HEK293T (cell line): ENCODE results near the gene TTC21A.
A peak's percentile ranks its signal among the peaks of the same experiment; 100 is the strongest.

ENCODE experiments used
- CTCF ChIA-PET: fragments of 350-600 bp; formaldehyde crosslinking; extraction: SDS; loops from one replicate; lab custom pipeline; 2021; ENCODE audit warnings: antibody characterized with exemption, inconsistent platforms; lab: Yijun Ruan, JAX
- POLR2A ChIA-PET: fragments of 350-600 bp; formaldehyde crosslinking; extraction: SDS; loops from one replicate; lab custom pipeline; 2020; ENCODE audit warnings: antibody characterized with exemption, inconsistent platforms; lab: Yijun Ruan, JAX
- DNase-seq: peaks from one replicate; pipeline ENCODE4 v3.0.0; 2012; ENCODE audit warnings: mixed read lengths; ENCODE audit errors: extremely low spot score
- ARNT ChIP-seq: fragments of 450-650 bp; IDR thresholded peaks from 2 replicates; pipeline ENCODE4 v1.6.1; 2017; ENCODE audit warnings: mild to moderate bottlenecking
- BHLHE40 ChIP-seq: fragments of 450-650 bp; IDR thresholded peaks from 2 replicates; pipeline ENCODE4 v1.6.1; 2016; ENCODE audit warnings: mild to moderate bottlenecking, moderate library complexity, borderline replicate concordance
- CTBP1 ChIP-seq: fragments of 450-650 bp; IDR thresholded peaks from 2 replicates; pipeline ENCODE4 v1.6.1; 2016; ENCODE audit warnings: borderline replicate concordance
- ELF4 ChIP-seq: fragments of 450-650 bp; IDR thresholded peaks from 2 replicates; pipeline ENCODE4 v1.6.1; 2017; ENCODE audit warnings: antibody characterized with exemption
- FOXA1 ChIP-seq: fragments of 450-650 bp; IDR thresholded peaks from 2 replicates; pipeline ENCODE4 v1.6.1; 2016; ENCODE audit warnings: mild to moderate bottlenecking
- FOXK2 ChIP-seq: fragments of 450-650 bp; IDR thresholded peaks from 2 replicates; pipeline ENCODE4 v1.6.1; 2016; ENCODE audit warnings: mild to moderate bottlenecking
- FOXM1 ChIP-seq: fragments of 450-650 bp; IDR thresholded peaks from 2 replicates; pipeline ENCODE4 v1.6.1; 2017; ENCODE audit warnings: mild to moderate bottlenecking, borderline replicate concordance
- HDGF ChIP-seq: fragments of 450-650 bp; IDR thresholded peaks from 2 replicates; pipeline ENCODE4 v1.6.1; 2017; ENCODE audit warnings: antibody characterized with exemption, borderline replicate concordance
- L3MBTL2 ChIP-seq: fragments of 450-650 bp; conservative IDR thresholded peaks from 2 replicates; pipeline ENCODE4 v1.6.1; 2016; ENCODE audit warnings: mild to moderate bottlenecking
- LEF1 ChIP-seq: fragments of 450-650 bp; IDR thresholded peaks from 2 replicates; pipeline ENCODE4 v1.6.1; 2017; ENCODE audit warnings: mild to moderate bottlenecking, borderline replicate concordance
- NFRKB ChIP-seq: fragments of 450-650 bp; IDR thresholded peaks from 2 replicates; pipeline ENCODE4 v1.6.1; 2016; ENCODE audit warnings: mild to moderate bottlenecking, moderate library complexity
- PKNOX1 ChIP-seq: fragments of 450-650 bp; IDR thresholded peaks from 2 replicates; pipeline ENCODE4 v1.6.1; 2016
- SP1 ChIP-seq: fragments of 450-650 bp; IDR thresholded peaks from 2 replicates; pipeline ENCODE4 v1.6.1; 2017
- SUZ12 ChIP-seq: fragments of 450-650 bp; IDR thresholded peaks from 2 replicates; pipeline ENCODE4 v1.6.1; 2016; ENCODE audit warnings: mild to moderate bottlenecking
- TARDBP ChIP-seq: fragments of 450-650 bp; IDR thresholded peaks from 2 replicates; pipeline ENCODE4 v1.6.1; 2016
- ZNF384 ChIP-seq: fragments of 450-650 bp; IDR thresholded peaks from 2 replicates; pipeline ENCODE4 v1.6.1; 2016

Gene TTC21A

GRCh38 chr3:39106851-39107387 lies 561 bp upstream of the TTC21A start:
- POLR2A ChIA-PET, result no interaction called here
- DNase-seq, result peak; percentile 73
- TF ChIP-seq CTBP1 (no peak), LEF1 (no peak), HDGF (no peak)
- CTCF ChIA-PET, result interaction anchor here (1.4 kb wide), 1 partner anchor 181 kb away, joined by 8 read pairs; no protein-coding TSS in a partner anchor

DNA sequence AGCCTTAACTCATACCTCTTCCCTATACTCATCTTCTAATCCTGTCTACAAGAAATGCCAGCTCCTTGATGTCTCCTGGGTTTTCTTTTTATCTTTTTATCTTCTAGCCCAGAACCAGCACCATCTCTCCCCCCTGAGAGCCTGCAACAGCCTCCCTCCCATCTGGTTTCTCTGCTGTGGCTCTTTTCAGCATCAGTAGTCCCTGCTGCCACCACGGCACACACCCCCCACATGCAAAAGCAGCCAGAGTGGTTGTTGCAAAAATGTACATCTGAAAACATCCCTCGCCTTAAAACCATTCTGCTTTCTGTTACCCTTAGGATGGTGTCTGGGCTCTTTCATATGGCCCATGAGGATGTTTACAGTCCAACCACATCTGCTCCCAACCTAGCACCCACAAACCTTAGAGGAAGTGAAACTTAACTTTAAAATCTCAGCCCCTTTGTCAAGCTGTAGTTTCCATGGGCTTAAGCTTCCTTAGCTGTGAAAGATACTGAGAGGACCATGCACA lies 775 bp downstream of the TTC21A start:
- CTCF ChIA-PET, result interaction anchor here (0.6 to 1.4 kb wide), 3 partner anchors 15 to 180 kb away, joined by 4 to 8 read pairs (median 6); no protein-coding TSS in a partner anchor
- POLR2A ChIA-PET, result interaction anchor here (0.6 to 0.7 kb wide), 2 partner anchors 41 to 43 kb away, joined by 3 to 4 read pairs; no protein-coding TSS in a partner anchor
- DNase-seq, result no peak
- TF ChIP-seq BHLHE40, result no peak
- TF ChIP-seq FOXA1, result no peak
- no peak for TF ChIP-seq HDGF
- no peak for TF ChIP-seq L3MBTL2

GRCh38 chr3:39109086-39109485 lies 1.6 kb downstream of the TTC21A start:
- POLR2A ChIA-PET, result no interaction called here
- no peak for TF ChIP-seq FOXM1
- no peak for TF ChIP-seq CTBP1
- TF ChIP-seq TARDBP, result no peak
- no peak for TF ChIP-seq PKNOX1
- CTCF ChIA-PET, result interaction anchor here (0.6 kb wide), 1 partner anchor 15 kb away, joined by 4 read pairs; no protein-coding TSS in a partner anchor

GRCh38 chr3:39110041-39110639 lies 2.7 kb downstream of the TTC21A start:
- peak; percentile 34 for DNase-seq
- ChIA-PET POLR2A (no interaction called here), CTCF (no interaction called here)
- TF ChIP-seq SUZ12, result no peak
- no peak for TF ChIP-seq PKNOX1
- TF ChIP-seq LEF1, result no peak

More at GRCh38 chr3:39109086-39109485, 1.6 kb downstream of the TTC21A start:
- no peak for DNase-seq

DNA sequence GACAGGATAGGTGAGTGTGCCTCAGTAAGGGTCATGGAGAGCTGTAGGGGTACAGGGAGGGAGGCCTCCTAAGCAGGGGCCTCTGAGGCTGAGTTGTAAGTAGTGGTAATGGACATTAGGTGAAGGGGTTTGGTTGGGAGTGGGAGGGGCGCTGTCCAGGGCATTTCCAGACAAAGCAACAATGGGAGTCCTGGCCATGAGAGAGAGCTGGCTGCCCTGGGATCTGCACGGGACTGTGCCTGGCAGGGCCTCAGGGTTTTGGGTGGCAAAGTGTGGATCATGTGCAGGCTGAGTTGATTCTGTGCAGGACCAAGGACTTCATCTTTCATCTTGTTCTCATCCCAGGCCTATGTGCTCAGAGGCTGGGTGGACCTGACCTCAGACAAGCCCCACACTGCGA lies 4.6 kb downstream of the TTC21A start:
- no peak for DNase-seq
- no peak for TF ChIP-seq BHLHE40
- no peak for TF ChIP-seq ARNT
- TF ChIP-seq LEF1, result no peak
- no peak for TF ChIP-seq PKNOX1
- no peak for TF ChIP-seq FOXK2
- no peak for TF ChIP-seq ELF4
- no peak for TF ChIP-seq FOXA1
- TF ChIP-seq L3MBTL2, result no peak
- TF ChIP-seq ZNF384, result no peak
- TF ChIP-seq SP1, result no peak
- TF ChIP-seq NFRKB, result no peak
- TF ChIP-seq TARDBP, result no peak
- ChIA-PET POLR2A (no interaction called here), CTCF (no interaction called here)

DNA sequence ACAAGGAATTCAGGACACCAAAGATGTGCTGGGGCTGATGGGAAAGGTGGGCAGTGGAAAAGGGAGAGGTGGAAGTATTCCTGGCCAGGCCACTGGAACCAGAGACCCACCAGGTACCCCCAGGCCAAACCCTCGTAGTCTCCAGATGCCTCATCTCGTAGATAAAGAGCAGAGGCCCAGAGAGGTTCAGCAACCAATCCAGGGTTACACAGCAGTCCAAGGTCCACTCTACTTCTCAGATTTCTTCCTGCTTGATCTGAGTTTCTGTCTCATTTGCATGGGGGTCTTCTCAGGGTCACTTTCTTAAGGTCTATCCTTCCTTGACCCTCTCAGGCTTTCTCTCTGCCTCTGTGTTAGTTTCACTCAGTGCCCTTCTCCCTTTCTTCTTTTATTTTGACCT lies 5.1 kb downstream of the TTC21A start:
- TF ChIP-seq L3MBTL2, result no peak
- no peak for TF ChIP-seq FOXA1
- no peak for TF ChIP-seq ZNF384
- TF ChIP-seq ELF4, result no peak
- TF ChIP-seq FOXK2, result no peak
- TF ChIP-seq PKNOX1, result no peak
- TF ChIP-seq SP1, result no peak
- TF ChIP-seq HDGF, result no peak
- no peak for TF ChIP-seq NFRKB
- TF ChIP-seq LEF1, result no peak
- no peak for TF ChIP-seq SUZ12
- TF ChIP-seq ARNT, result no peak
- no peak for TF ChIP-seq BHLHE40
- no peak for TF ChIP-seq CTBP1
- CTCF ChIA-PET, result no interaction called here
- DNase-seq, result no peak
- POLR2A ChIA-PET, result no interaction called here

- ChIA-PET POLR2A (no interaction called here), CTCF (no interaction called here)
- TF ChIP-seq SUZ12 (no peak), PKNOX1 (no peak), LEF1 (no peak), NFRKB (no peak), L3MBTL2 (no peak), ZNF384 (no peak), CTBP1 (no peak), FOXA1 (no peak), FOXM1 (no peak), FOXK2 (no peak)
- no peak for DNase-seq
Observed at GRCh38 chr3:39113291-39113690, 5.8 kb downstream of the TTC21A start.
